ENCODE results near the gene TSPAN6. TPM values are rescaled to one million over a fixed set of nuclear protein-coding genes. Genes with fewer than 3 reads are reported as not detected.

TSPAN6 gene
- total and polyA plus RNA-seq, 2 of the 4 experiments (the other 2 are of a cell fraction) = 16.1 to 20.1 TPM

- no peaks in the 10 kb centered on the region for H3K9me3 ChIP-seq (ENCODE audit: control insufficient read depth, insufficient read depth, low read length)
- no peak overlapping the region for H3K56ac ChIP-seq (ENCODE audit: extremely low read depth, insufficient read depth, low read length)
- no peak overlapping the region for H2AK5ac ChIP-seq (ENCODE audit: low read depth, low read length)
- no peak overlapping the region for H3K27ac ChIP-seq (ENCODE audit: insufficient read depth, low read length)
- TF ChIP-seq CTCF (conservative IDR thresholded peaks at IDR 0.05; ENCODE audit: low read depth, low read length) = peak; percentile 26; the same call in 1 of the 2 replicates
- TF ChIP-seq, protein P1, sequence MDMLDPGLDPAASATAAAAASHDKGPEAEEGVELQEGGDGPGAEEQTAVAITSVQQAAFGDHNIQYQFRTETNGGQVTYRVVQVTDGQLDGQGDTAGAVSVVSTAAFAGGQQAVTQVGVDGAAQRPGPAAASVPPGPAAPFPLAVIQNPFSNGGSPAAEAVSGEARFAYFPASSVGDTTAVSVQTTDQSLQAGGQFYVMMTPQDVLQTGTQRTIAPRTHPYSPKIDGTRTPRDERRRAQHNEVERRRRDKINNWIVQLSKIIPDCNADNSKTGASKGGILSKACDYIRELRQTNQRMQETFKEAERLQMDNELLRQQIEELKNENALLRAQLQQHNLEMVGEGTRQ (IDR thresholded peaks at IDR 0.05; ENCODE audit: low read depth, low read length) = peak; percentile 66; the same call in 1 of the 2 replicates
- TF ChIP-seq SMC3 (IDR thresholded peaks at IDR 0.05; ENCODE audit: low read depth, low read length) = no peak
- TF ChIP-seq MXI1 (IDR thresholded peaks at IDR 0.05; ENCODE audit: borderline replicate concordance, low read depth, low read length) = no peak
- H3K14ac ChIP-seq (replicated peaks; ENCODE audit: low read depth, low read length) = no peak overlapping the region
- no CpG with 5 or more reads among the region's 3 CpGs for WGBS, 2 experiments (ENCODE audit: extremely low coverage in 2 of 2, insufficient read length in 1 of 2)
- ChIA-PET CTCF (interaction anchor here (0.8 to 1.8 kb wide), 5 partner anchors 8 to 40 kb away, joined by 3 to 5 read pairs (median 4); no protein-coding TSS in a partner anchor), POLR2A (ENCODE audit: unreplicated experiment) (no interaction called here)
- no peak overlapping the region for H4K8ac ChIP-seq (ENCODE audit: low read depth in 2 of 2, low read length in 2 of 2)
- no TSS peak for BruUV-seq (replicated peaks)
- H3K4ac ChIP-seq (ENCODE audit: low read depth, low read length) = no peak overlapping the region
- H2BK20ac ChIP-seq (ENCODE audit: low read depth, low read length) = no peak overlapping the region
- peaks cover 6% of the 10 kb centered on the region for H3K4me1 ChIP-seq (ENCODE audit: control insufficient read depth, insufficient read depth, low read length)
- H3K9me1 ChIP-seq (ENCODE audit: insufficient read depth, low read length) = no peaks in the 10 kb centered on the region
- H4K5ac ChIP-seq (ENCODE audit: low read depth, low read length) = no peak overlapping the region
- no peak overlapping the region for H4K91ac ChIP-seq (ENCODE audit: insufficient read depth, low read depth, low read length)
- H3K79me1 ChIP-seq (ENCODE audit: low read depth in 1 of 2, low read length in 2 of 2) = no peaks in the 10 kb centered on the region; a peak in 1 of 4 replicates
- intact Hi-C loops (cut with micrococcal nuclease) (no loop called here), dilution Hi-C loops (cut with HindIII; ENCODE audit: low sequenced_read_pairs, unreplicated experiment) (no loop called here), in situ Hi-C loops (cut with MboI; ENCODE audit: low sequenced_read_pairs) (no loop called here)
- DNase-seq (peak; percentile 32), ATAC-seq (ENCODE audit: low read depth) (no peak)
- no peaks in the 10 kb centered on the region for H3K27me3 ChIP-seq (ENCODE audit: control insufficient read depth, insufficient read depth, low read length)
- H2BK15ac ChIP-seq (ENCODE audit: low read depth, low read length) = no peak overlapping the region
- no peaks in the 10 kb centered on the region for H4K20me1 ChIP-seq (ENCODE audit: insufficient read depth, low read length)
- no peak overlapping the region for H2BK5ac ChIP-seq (ENCODE audit: low read depth, low read length, poor library complexity, severe bottlenecking)
- H3K4me2 ChIP-seq (ENCODE audit: low read depth, low read length) = no peak overlapping the region
- H3K18ac ChIP-seq (ENCODE audit: low read depth, low read length) = no peak overlapping the region
- H3K36me3 ChIP-seq (ENCODE audit: control insufficient read depth, insufficient read depth, low read length) = 0 out of 2 replicates have a peak, but pooled peaks cover 1% of the 10 kb centered on the region
- H2AFZ ChIP-seq (replicated peaks; ENCODE audit: low read length, poor library complexity) = no peak overlapping the region
- no peak overlapping the region for H2BK120ac ChIP-seq (ENCODE audit: low read depth, low read length)
- H3K9ac ChIP-seq (ENCODE audit: low read depth, low read length) = no peak overlapping the region
- no peak overlapping the region for H3K4me3 ChIP-seq (ENCODE audit: insufficient read depth, low read depth, low read length)
- no peak overlapping the region for H3K23ac ChIP-seq (ENCODE audit: low read depth, low read length)
- no peak overlapping the region for H2AK9ac ChIP-seq (replicated peaks; ENCODE audit: low read depth, low read length, poor library complexity)
Observed at GRCh38 chrX:100654261-100654660, 17.7 kb upstream of the TSPAN6 start.

All from IMR-90 (cell line).